Measurements from ENCODE around the gene MAGEH1. TPM values are rescaled to one million over a fixed set of nuclear protein-coding genes. Genes with fewer than 3 reads are reported as not detected.

Gene MAGEH1
- total and polyA plus RNA-seq, 2 of the 8 experiments (the other 6 are each of a cell fraction or from before 2014, with no cell fraction given), result 9.4 to 13.4 TPM

DNA sequence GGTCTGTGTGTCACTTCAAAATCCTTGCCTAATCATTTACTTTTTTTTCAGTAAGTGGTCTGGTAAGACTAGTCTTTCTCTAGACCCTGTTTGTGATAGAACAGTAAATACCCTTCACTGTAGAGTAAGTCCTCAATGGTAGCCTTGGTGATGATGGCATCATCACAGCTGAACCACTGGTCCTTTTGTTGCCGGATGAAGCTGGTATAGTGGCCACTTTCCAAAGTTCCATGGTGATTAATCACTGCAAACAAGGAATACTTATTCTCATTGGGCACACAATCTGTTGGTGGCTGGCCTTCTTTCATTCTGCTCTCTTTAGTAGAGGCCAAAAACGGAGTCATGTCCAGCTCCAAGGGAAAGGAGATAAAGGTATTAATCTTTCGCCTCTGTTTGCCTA, 34.8 kb downstream of the MAGEH1 start (continued):
- TF ChIP-seq, protein P1, sequence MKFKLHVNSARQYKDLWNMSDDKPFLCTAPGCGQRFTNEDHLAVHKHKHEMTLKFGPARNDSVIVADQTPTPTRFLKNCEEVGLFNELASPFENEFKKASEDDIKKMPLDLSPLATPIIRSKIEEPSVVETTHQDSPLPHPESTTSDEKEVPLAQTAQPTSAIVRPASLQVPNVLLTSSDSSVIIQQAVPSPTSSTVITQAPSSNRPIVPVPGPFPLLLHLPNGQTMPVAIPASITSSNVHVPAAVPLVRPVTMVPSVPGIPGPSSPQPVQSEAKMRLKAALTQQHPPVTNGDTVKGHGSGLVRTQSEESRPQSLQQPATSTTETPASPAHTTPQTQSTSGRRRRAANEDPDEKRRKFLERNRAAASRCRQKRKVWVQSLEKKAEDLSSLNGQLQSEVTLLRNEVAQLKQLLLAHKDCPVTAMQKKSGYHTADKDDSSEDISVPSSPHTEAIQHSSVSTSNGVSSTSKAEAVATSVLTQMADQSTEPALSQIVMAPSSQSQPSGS (IDR thresholded peaks at IDR 0.05; ENCODE audit: low read length), result no peak
